Panc1 (cell line): ENCODE measurements around the gene ZNF479. TPM values are rescaled to one million over a fixed set of nuclear protein-coding genes. Genes with fewer than 3 reads are reported as not detected.

Experiments
- ATAC-seq: fragments of 200-7000 bp; cut with Tn5 transposase; 2 replicates; pipeline ENCODE4 v1.9.1; 2020; ENCODE audit warnings: mild to moderate bottlenecking, moderate library complexity
- BruUV-seq: library from RNA; stranded (reverse); fragments of 400-500 nt; replicated peaks from 2 replicates; lab custom pipeline; 2021; lab: Mats Ljungman, UMichigan
- CTCF ChIA-PET: fragments of 300-600 bp; sonication (Branson Sonifier 250); formaldehyde crosslinking; loops from one replicate; lab custom pipeline; 2022; ENCODE audit warnings: antibody characterized with exemption; lab: Charles Lee
- POLR2A ChIA-PET: fragments of 300-600 bp; sonication (Branson Sonifier 250); formaldehyde crosslinking; loops from one replicate; lab custom pipeline; 2022; ENCODE audit warnings: antibody characterized with exemption; lab: Charles Lee
- DNase-seq: peaks from one replicate; pipeline ENCODE4 v3.0.0-alpha.2; 2010; ENCODE audit warnings: low read depth, low spot score
- H3K27ac ChIP-seq: 2 replicates; pipeline ENCODE4 v1.5.1; 2011; ENCODE audit warnings: mild to moderate bottlenecking, low read length, inconsistent platforms
- H3K27me3 ChIP-seq: fragments of 200-500 bp; sonication (Bioruptor generic); 2 replicates; pipeline ENCODE4 v1.6.0; 2014; ENCODE audit warnings: low read length, inconsistent platforms; ENCODE audit not compliant: control insufficient read depth, insufficient read depth
- H3K36me3 ChIP-seq: fragments of 200-500 bp; sonication (Bioruptor generic); 2 replicates; pipeline ENCODE4 v1.5.1; 2014; ENCODE audit warnings: inconsistent platforms, mild to moderate bottlenecking, low read length, moderate library complexity; ENCODE audit not compliant: control insufficient read depth, insufficient read depth
- H3K4me1 ChIP-seq: 2 replicates; pipeline ENCODE4 v1.5.1; 2011; ENCODE audit warnings: inconsistent platforms, mild to moderate bottlenecking, low read length, moderate library complexity; ENCODE audit not compliant: control insufficient read depth, insufficient read depth
- H3K4me3 ChIP-seq, 2 experiments: 2 replicates each; pipeline ENCODE4 v1.5.1; 2011 to 2012; ENCODE audit warnings: low read depth in 2 of 2, low read length in 2 of 2, mild to moderate bottlenecking in 2 of 2, inconsistent platforms in 1 of 2, moderate library complexity in 1 of 2
- H3K9me3 ChIP-seq: fragments of 200-500 bp; sonication (Bioruptor generic); 2 replicates; pipeline ENCODE4 v1.5.1; 2014; ENCODE audit warnings: low read depth, mild to moderate bottlenecking, inconsistent platforms, low read length, moderate library complexity; ENCODE audit not compliant: control insufficient read depth, insufficient read depth
- CTCF ChIP-seq: fragments of 450-650 bp; IDR thresholded peaks from 2 replicates; pipeline ENCODE4 v1.5.1; 2017; ENCODE audit warnings: mild to moderate bottlenecking
- POLR2AphosphoS5 ChIP-seq: IDR thresholded peaks from 2 replicates; pipeline ENCODE4 v1.6.1; 2012; ENCODE audit warnings: mild to moderate bottlenecking, low read depth, low read length, moderate library complexity
- REST ChIP-seq, 2 experiments: IDR thresholded peaks; 2 replicates each; pipeline ENCODE4 v1.6.1; 2011 to 2012; ENCODE audit warnings: low read depth in 2 of 2, control low read depth in 1 of 2, low read length in 1 of 2, mild to moderate bottlenecking in 1 of 2, moderate library complexity in 1 of 2; ENCODE audit not compliant: insufficient read depth in 1 of 2
- SIN3A ChIP-seq: IDR thresholded peaks from 2 replicates; pipeline ENCODE4 v1.6.1; 2012; ENCODE audit warnings: low read depth, mild to moderate bottlenecking, low read length, moderate library complexity, borderline replicate concordance; ENCODE audit not compliant: insufficient read depth
- TCF7L2 ChIP-seq: IDR thresholded peaks from 2 replicates; pipeline ENCODE4 v1.6.1; 2011; ENCODE audit warnings: mild to moderate bottlenecking, low read depth, low read length, inconsistent platforms
- in situ Hi-C: cut with HindIII; loops from 2 replicates; pipeline ENCODE4 v1.10.0; 2016; ENCODE audit warnings: low sequenced_read_pairs, low pct_unique_long_range_greater_than_20kb
- intact Hi-C: fragments of 100-400 bp; cut with micrococcal nuclease; formaldehyde crosslinking; loops from one replicate; pipeline ENCODE4 v1.10.0; 2022; ENCODE audit not compliant: unreplicated experiment
- total RNA-seq: library from RNA; stranded (reverse); gene quantifications from one replicate; pipeline ENCODE4 v1.2.1, GENCODE V29; 2021; ENCODE audit not compliant: unreplicated experiment

The ZNF479 gene
- total RNA-seq, 1 experiment from 2014 or later: not detected

- no peak for TF ChIP-seq CTCF
- TF ChIP-seq TCF7L2: no peak
- TF ChIP-seq POLR2AphosphoS5: no peak
- no peak for TF ChIP-seq SIN3A
- TF ChIP-seq REST (IDR thresholded peaks at IDR 0.05; ENCODE audit: insufficient read depth in 1 of 2, low read depth in 2 of 2, low read length in 1 of 2): no peak
- Histone ChIP-seq H3K36me3 (no peaks in the 10 kb centered on the region), H3K4me1 (no peaks in the 10 kb centered on the region), H3K27me3 (no peaks in the 10 kb centered on the region), H3K9me3 (no peaks in the 10 kb centered on the region), H3K4me3 (no peak overlapping the region), H3K27ac (no peak overlapping the region)
- ChIA-PET CTCF (no interaction called here), POLR2A (no interaction called here)
- in situ Hi-C loops: no loop called here
- BruUV-seq: no TSS peak
- DNase-seq (no peak), ATAC-seq (no peak)
- intact Hi-C loops: no loop called here
These were observed 47.7 kb upstream of the ZNF479 start for GRCh38 chr7:57179776-57180415.

DNA sequence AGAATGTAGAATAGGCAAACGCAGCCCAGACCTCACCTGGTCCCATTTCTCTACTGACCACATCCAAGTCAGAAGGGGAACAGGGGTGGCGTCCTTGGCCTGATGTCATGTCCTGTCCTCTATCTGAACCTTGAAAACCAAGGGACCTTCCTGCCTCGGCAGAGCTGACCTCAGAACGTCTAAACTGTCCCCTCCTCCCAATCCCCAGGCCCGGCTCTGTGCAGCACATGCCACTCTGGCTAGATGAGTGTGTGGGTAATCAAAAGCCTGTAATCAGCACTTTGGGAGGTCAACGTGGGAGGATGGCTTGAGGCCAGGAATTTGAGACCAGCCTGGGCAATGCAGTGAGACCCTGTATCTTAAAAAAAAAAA lies 46.5 kb upstream of the ZNF479 start:
- POLR2A ChIA-PET: no interaction called here
- no peaks in the 10 kb centered on the region for H3K9me3 ChIP-seq
- H3K36me3 ChIP-seq: no peaks in the 10 kb centered on the region
- CTCF ChIA-PET: no interaction called here
- DNase-seq (no peak), ATAC-seq (no peak)
- no peak overlapping the region for H3K27ac ChIP-seq
- no peaks in the 10 kb centered on the region for H3K4me1 ChIP-seq
- no peaks in the 10 kb centered on the region for H3K27me3 ChIP-seq
- no peak overlapping the region for H3K4me3 ChIP-seq
- no TSS peak for BruUV-seq
- in situ Hi-C loops (no loop called here), intact Hi-C loops (no loop called here)
- TF ChIP-seq TCF7L2 (no peak), REST (IDR thresholded peaks at IDR 0.05; ENCODE audit: insufficient read depth in 1 of 2, low read depth in 2 of 2, low read length in 1 of 2) (no peak), SIN3A (no peak), CTCF (no peak), POLR2AphosphoS5 (no peak)
